Measurements from ENCODE around the gene TEX29. TPM values are rescaled to one million over a fixed set of nuclear protein-coding genes. Genes with fewer than 3 reads are reported as not detected.

The TEX29 gene
- total RNA-seq, 1 experiment from 2014 or later, result not detected

DNA sequence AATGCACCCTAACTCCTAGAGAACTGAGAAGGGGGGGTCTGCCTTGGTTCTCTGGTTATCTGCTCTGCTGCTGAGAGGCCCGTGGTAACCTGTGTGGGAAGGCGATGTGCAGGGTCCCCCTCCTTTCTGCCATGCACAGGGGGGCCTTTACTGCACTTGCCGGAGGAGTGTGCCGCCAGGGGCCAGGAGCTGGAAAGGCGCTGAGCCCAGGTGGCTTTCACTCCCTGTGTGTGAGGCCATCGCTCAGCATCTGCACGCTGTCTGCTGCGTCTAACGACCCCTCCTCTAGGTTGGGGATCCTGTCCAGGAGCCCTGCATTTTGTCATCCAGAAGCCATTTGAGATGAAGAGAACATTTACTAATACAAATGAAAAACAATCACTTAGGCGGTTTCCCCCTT is 37.0 kb upstream of the TEX29 start:
- intact Hi-C loops (cut with micrococcal nuclease; ENCODE audit: unreplicated experiment) (no loop called here), in situ Hi-C loops (cut with HindIII; ENCODE audit: low pct_unique_long_range_greater_than_20kb, low sequenced_read_pairs) (no loop called here)

DNA sequence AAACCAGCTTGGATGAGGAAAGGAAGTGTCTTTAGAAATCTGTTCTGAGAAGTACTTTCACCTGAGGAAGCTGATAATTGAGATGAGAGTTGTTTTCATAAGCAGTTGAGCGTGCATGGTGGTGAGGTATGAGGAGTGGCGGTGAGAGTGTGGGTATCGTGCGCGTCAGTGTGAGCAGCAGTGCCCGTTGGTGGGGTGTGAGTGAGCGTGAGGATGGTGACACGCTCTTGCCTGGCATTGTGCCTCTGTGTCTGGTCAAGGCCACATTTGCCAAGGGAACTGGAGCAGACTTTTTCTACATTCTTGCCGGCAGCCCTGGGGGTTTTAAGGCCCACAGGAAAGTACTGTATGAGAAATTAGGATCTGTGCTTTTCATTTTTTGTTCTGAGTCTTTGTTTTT is 36.5 kb upstream of the TEX29 start:
- TF ChIP-seq, protein P1, sequence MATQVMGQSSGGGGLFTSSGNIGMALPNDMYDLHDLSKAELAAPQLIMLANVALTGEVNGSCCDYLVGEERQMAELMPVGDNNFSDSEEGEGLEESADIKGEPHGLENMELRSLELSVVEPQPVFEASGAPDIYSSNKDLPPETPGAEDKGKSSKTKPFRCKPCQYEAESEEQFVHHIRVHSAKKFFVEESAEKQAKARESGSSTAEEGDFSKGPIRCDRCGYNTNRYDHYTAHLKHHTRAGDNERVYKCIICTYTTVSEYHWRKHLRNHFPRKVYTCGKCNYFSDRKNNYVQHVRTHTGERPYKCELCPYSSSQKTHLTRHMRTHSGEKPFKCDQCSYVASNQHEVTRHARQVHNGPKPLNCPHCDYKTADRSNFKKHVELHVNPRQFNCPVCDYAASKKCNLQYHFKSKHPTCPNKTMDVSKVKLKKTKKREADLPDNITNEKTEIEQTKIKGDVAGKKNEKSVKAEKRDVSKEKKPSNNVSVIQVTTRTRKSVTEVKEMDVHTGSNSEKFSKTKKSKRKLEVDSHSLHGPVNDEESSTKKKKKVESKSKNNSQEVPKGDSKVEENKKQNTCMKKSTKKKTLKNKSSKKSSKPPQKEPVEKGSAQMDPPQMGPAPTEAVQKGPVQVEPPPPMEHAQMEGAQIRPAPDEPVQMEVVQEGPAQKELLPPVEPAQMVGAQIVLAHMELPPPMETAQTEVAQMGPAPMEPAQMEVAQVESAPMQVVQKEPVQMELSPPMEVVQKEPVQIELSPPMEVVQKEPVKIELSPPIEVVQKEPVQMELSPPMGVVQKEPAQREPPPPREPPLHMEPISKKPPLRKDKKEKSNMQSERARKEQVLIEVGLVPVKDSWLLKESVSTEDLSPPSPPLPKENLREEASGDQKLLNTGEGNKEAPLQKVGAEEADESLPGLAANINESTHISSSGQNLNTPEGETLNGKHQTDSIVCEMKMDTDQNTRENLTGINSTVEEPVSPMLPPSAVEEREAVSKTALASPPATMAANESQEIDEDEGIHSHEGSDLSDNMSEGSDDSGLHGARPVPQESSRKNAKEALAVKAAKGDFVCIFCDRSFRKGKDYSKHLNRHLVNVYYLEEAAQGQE (IDR thresholded peaks at IDR 0.05; ENCODE audit: insufficient read depth in 1 of 2, low read depth in 2 of 2, low read length in 1 of 2), result no peak
- TF ChIP-seq SIN3A (IDR thresholded peaks at IDR 0.05; ENCODE audit: borderline replicate concordance, insufficient read depth, low read depth, low read length) (no peak), POLR2AphosphoS5 (IDR thresholded peaks at IDR 0.05; ENCODE audit: low read depth, low read length) (no peak), TCF7L2 (IDR thresholded peaks at IDR 0.05; ENCODE audit: low read depth, low read length) (no peak)
- TF ChIP-seq, protein P2, sequence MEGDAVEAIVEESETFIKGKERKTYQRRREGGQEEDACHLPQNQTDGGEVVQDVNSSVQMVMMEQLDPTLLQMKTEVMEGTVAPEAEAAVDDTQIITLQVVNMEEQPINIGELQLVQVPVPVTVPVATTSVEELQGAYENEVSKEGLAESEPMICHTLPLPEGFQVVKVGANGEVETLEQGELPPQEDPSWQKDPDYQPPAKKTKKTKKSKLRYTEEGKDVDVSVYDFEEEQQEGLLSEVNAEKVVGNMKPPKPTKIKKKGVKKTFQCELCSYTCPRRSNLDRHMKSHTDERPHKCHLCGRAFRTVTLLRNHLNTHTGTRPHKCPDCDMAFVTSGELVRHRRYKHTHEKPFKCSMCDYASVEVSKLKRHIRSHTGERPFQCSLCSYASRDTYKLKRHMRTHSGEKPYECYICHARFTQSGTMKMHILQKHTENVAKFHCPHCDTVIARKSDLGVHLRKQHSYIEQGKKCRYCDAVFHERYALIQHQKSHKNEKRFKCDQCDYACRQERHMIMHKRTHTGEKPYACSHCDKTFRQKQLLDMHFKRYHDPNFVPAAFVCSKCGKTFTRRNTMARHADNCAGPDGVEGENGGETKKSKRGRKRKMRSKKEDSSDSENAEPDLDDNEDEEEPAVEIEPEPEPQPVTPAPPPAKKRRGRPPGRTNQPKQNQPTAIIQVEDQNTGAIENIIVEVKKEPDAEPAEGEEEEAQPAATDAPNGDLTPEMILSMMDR (IDR thresholded peaks at IDR 0.05), result no peak
- Histone ChIP-seq H3K36me3 (ENCODE audit: control insufficient read depth, insufficient read depth, low read length) (peaks cover 2% of the 10 kb centered on the region; the same call in 1 of the 2 replicates), H3K27me3 (ENCODE audit: control insufficient read depth, insufficient read depth, low read length) (no peaks in the 10 kb centered on the region), H3K9me3 (ENCODE audit: control insufficient read depth, insufficient read depth, low read depth, low read length) (no peaks in the 10 kb centered on the region), H3K4me1 (ENCODE audit: control insufficient read depth, insufficient read depth, low read length) (no peaks in the 10 kb centered on the region), H3K4me3 (ENCODE audit: low read depth in 2 of 2, low read length in 2 of 2) (no peak overlapping the region), H3K27ac (ENCODE audit: low read length) (no peak overlapping the region)
- in situ Hi-C loops (cut with HindIII; ENCODE audit: low pct_unique_long_range_greater_than_20kb, low sequenced_read_pairs), result no loop called here
- DNase-seq (ENCODE audit: low read depth, low spot score), result no peak
- ChIA-PET POLR2A (no interaction called here), CTCF (no interaction called here)
- intact Hi-C loops (cut with micrococcal nuclease; ENCODE audit: unreplicated experiment), result no loop called here
- BruUV-seq (replicated peaks), result no TSS peak
- no peak for ATAC-seq

More for the DNA sequence above, 37.0 kb upstream of the TEX29 start:
- ChIA-PET CTCF (no interaction called here), POLR2A (no interaction called here)
- Histone ChIP-seq H3K27ac (ENCODE audit: low read length) (no peak overlapping the region), H3K4me3 (ENCODE audit: low read depth in 2 of 2, low read length in 2 of 2) (no peak overlapping the region), H3K36me3 (ENCODE audit: control insufficient read depth, insufficient read depth, low read length) (peaks cover 2% of the 10 kb centered on the region; the same call in 1 of the 2 replicates), H3K27me3 (ENCODE audit: control insufficient read depth, insufficient read depth, low read length) (no peaks in the 10 kb centered on the region), H3K4me1 (ENCODE audit: control insufficient read depth, insufficient read depth, low read length) (no peaks in the 10 kb centered on the region), H3K9me3 (ENCODE audit: control insufficient read depth, insufficient read depth, low read depth, low read length) (no peaks in the 10 kb centered on the region)
- no peak for DNase-seq (ENCODE audit: low read depth, low spot score)
- no TSS peak for BruUV-seq (replicated peaks)
- ATAC-seq, result no peak
- TF ChIP-seq, protein P2 (IDR thresholded peaks at IDR 0.05), result no peak
- TF ChIP-seq POLR2AphosphoS5 (IDR thresholded peaks at IDR 0.05; ENCODE audit: low read depth, low read length), result no peak
- no peak for TF ChIP-seq TCF7L2 (IDR thresholded peaks at IDR 0.05; ENCODE audit: low read depth, low read length)
- no peak for TF ChIP-seq SIN3A (IDR thresholded peaks at IDR 0.05; ENCODE audit: borderline replicate concordance, insufficient read depth, low read depth, low read length)
- TF ChIP-seq, protein P1 (IDR thresholded peaks at IDR 0.05; ENCODE audit: insufficient read depth in 1 of 2, low read depth in 2 of 2, low read length in 1 of 2), result no peak
